IMR-90 (cell line): Measurements from ENCODE around the gene CDK14. TPM values are rescaled to one million over a fixed set of nuclear protein-coding genes. Genes with fewer than 3 reads are reported as not detected.

ENCODE experiments used
- ATAC-seq: fragments of 200-7000 bp; cut with Tn5 transposase; 2 replicates; pipeline ENCODE4 v1.9.1; 2020; ENCODE audit warnings: low read depth, mild to moderate bottlenecking, moderate library complexity
- BruUV-seq: library from RNA; stranded (reverse); fragments of 400-500 nt; replicated peaks from 2 replicates; lab custom pipeline; 2021; lab: Mats Ljungman, UMichigan
- CTCF ChIA-PET: fragments of 300-600 bp; formaldehyde crosslinking; extraction: SDS; loops from one replicate; lab custom pipeline; 2021; ENCODE audit warnings: antibody characterized with exemption; lab: Yijun Ruan, JAX
- POLR2A ChIA-PET: fragments of 300-600 bp; sonication (Branson Sonifier 250); formaldehyde crosslinking; loops from one replicate; lab custom pipeline; 2022; ENCODE audit warnings: antibody characterized with exemption; ENCODE audit not compliant: unreplicated experiment; lab: Charles Lee
- DNase-seq: peaks from one replicate; pipeline ENCODE4 v3.0.0; 2013
- H2AFZ ChIP-seq: replicated peaks from 2 replicates; pipeline ENCODE3; 2013; ENCODE audit warnings: low read length, mild to moderate bottlenecking; ENCODE audit not compliant: poor library complexity
- H2AK5ac ChIP-seq: 2 replicates; pipeline ENCODE4 v1.6.1; 2013; ENCODE audit warnings: low read depth, low read length, inconsistent platforms
- H2AK9ac ChIP-seq: replicated peaks from 2 replicates; pipeline ENCODE3; 2013; ENCODE audit warnings: mild to moderate bottlenecking, low read depth, low read length, moderate library complexity; ENCODE audit not compliant: poor library complexity
- H2BK120ac ChIP-seq: 2 replicates; pipeline ENCODE4 v1.6.1; 2013; ENCODE audit warnings: low read depth, low read length, inconsistent platforms
- H2BK15ac ChIP-seq: 3 replicates; pipeline ENCODE4 v1.6.1; 2013; ENCODE audit warnings: low read depth, low read length, inconsistent platforms
- H2BK20ac ChIP-seq: 2 replicates; pipeline ENCODE4 v1.6.1; 2013; ENCODE audit warnings: low read depth, mild to moderate bottlenecking, inconsistent platforms, low read length, moderate library complexity
- H2BK5ac ChIP-seq: 2 replicates; pipeline ENCODE4 v1.6.1; 2013; ENCODE audit warnings: mild to moderate bottlenecking, low read depth, low read length, inconsistent platforms; ENCODE audit not compliant: poor library complexity, severe bottlenecking
- H3K14ac ChIP-seq: replicated peaks from 2 replicates; pipeline ENCODE4 v1.6.1; 2013; ENCODE audit warnings: low read depth, low read length, inconsistent platforms
- H3K18ac ChIP-seq: 2 replicates; pipeline ENCODE4 v1.6.1; 2013; ENCODE audit warnings: low read depth, low read length, control low read depth
- H3K23ac ChIP-seq: 2 replicates; pipeline ENCODE4 v1.6.1; 2013; ENCODE audit warnings: low read depth, low read length, inconsistent platforms
- H3K27ac ChIP-seq: 2 replicates; pipeline ENCODE4 v1.5.1; 2013; ENCODE audit warnings: mild to moderate bottlenecking, control low read depth, low read length; ENCODE audit not compliant: insufficient read depth
- H3K27me3 ChIP-seq: 2 replicates; pipeline ENCODE4 v1.6.1; 2013; ENCODE audit warnings: low read length; ENCODE audit not compliant: control insufficient read depth, insufficient read depth
- H3K36me3 ChIP-seq: 2 replicates; pipeline ENCODE4 v1.6.1; 2013; ENCODE audit warnings: low read length, mixed read lengths; ENCODE audit not compliant: control insufficient read depth, insufficient read depth
- H3K4ac ChIP-seq: 2 replicates; pipeline ENCODE4 v1.6.1; 2013; ENCODE audit warnings: low read depth, low read length, inconsistent platforms
- H3K4me1 ChIP-seq: 2 replicates; pipeline ENCODE4 v1.6.1; 2013; ENCODE audit warnings: low read length, mixed read lengths; ENCODE audit not compliant: control insufficient read depth, insufficient read depth
- H3K4me2 ChIP-seq: 2 replicates; pipeline ENCODE4 v1.6.1; 2013; ENCODE audit warnings: low read depth, mild to moderate bottlenecking, control low read depth, low read length, moderate library complexity
- H3K4me3 ChIP-seq: 2 replicates; pipeline ENCODE4 v1.5.1; 2013; ENCODE audit warnings: low read depth, mild to moderate bottlenecking, control low read depth, low read length, moderate library complexity; ENCODE audit not compliant: insufficient read depth
- H3K56ac ChIP-seq: 2 replicates; pipeline ENCODE4 v1.6.1; 2013; ENCODE audit warnings: low read length, inconsistent platforms; ENCODE audit not compliant: insufficient read depth; ENCODE audit errors: extremely low read depth
- H3K79me1 ChIP-seq, 2 experiments: 2 replicates each; pipeline ENCODE4 v1.6.1; 2013; ENCODE audit warnings: low read length in 2 of 2, inconsistent platforms in 1 of 2, low read depth in 1 of 2
- H3K9ac ChIP-seq: 2 replicates; pipeline ENCODE4 v1.6.1; 2013; ENCODE audit warnings: low read depth, low read length, control low read depth
- H3K9me1 ChIP-seq: 2 replicates; pipeline ENCODE4 v1.6.1; 2013; ENCODE audit warnings: low read length, inconsistent platforms; ENCODE audit not compliant: insufficient read depth
- H3K9me3 ChIP-seq: 2 replicates; pipeline ENCODE4 v1.6.1; 2013; ENCODE audit warnings: low read length; ENCODE audit not compliant: control insufficient read depth, insufficient read depth
- H4K20me1 ChIP-seq: 2 replicates; pipeline ENCODE4 v1.6.1; 2013; ENCODE audit warnings: low read length, inconsistent platforms; ENCODE audit not compliant: insufficient read depth
- H4K5ac ChIP-seq: 2 replicates; pipeline ENCODE4 v1.6.1; 2013; ENCODE audit warnings: mild to moderate bottlenecking, low read depth, low read length, control low read depth
- H4K8ac ChIP-seq, 2 experiments: 2 replicates each; pipeline ENCODE4 v1.6.1; 2013; ENCODE audit warnings: low read depth in 2 of 2, low read length in 2 of 2, control low read depth in 1 of 2, inconsistent platforms in 1 of 2
- H4K91ac ChIP-seq: 2 replicates; pipeline ENCODE4 v1.6.1; 2013; ENCODE audit warnings: low read depth, low read length, inconsistent platforms; ENCODE audit not compliant: insufficient read depth
- BHLHE40 ChIP-seq: fragments of 150-350 bp; IDR thresholded peaks from 2 replicates; pipeline ENCODE4 v1.6.1; 2016; ENCODE audit warnings: mild to moderate bottlenecking, low read depth, low read length
- MAFK ChIP-seq: IDR thresholded peaks from 2 replicates; pipeline ENCODE4 v1.6.1; 2012; ENCODE audit warnings: low read depth, low read length, improper control_type of control experiment
- WGBS, 2 experiments: methylation state at CpG; one replicate each; pipeline versions ENCODE4 v1.1.5 to v1.1.7; 2013; ENCODE audit warnings: missing lambda C conversion rate in 2 of 2; ENCODE audit not compliant: insufficient read length in 1 of 2; ENCODE audit errors: extremely low coverage in 2 of 2; 5-methylcytosine and 5-hydroxymethylcytosine counted together
- dilution Hi-C: fragments of 300-500 bp; cut with HindIII; formaldehyde crosslinking; loops from one replicate; pipeline ENCODE4 v1.14.3; 2018; ENCODE audit warnings: low sequenced_read_pairs; ENCODE audit not compliant: unreplicated experiment
- in situ Hi-C: fragments of 300-500 bp; cut with MboI; formaldehyde crosslinking; loops from 3 replicates; pipeline ENCODE4 v1.14.3; 2019; ENCODE audit warnings: low sequenced_read_pairs, inconsistent platforms, mixed read lengths
- intact Hi-C: fragments of 100-400 bp; cut with micrococcal nuclease; formaldehyde crosslinking; loops from 2 replicates; pipeline ENCODE4 v1.10.0; 2022
- polyA plus RNA-seq, 3 experiments: library from polyadenylated mRNA; depleted of rRNA; stranded (reverse); fragments of >200 nt; gene quantifications; 2 replicates each; pipeline ENCODE4 v1.2.3, GENCODE V29; 2012; ENCODE audit warnings: low replicate concordance in 1 of 3
- total RNA-seq: library from RNA; depleted of rRNA; stranded (reverse); fragments of >200 nt; gene quantifications from 2 replicates; pipeline ENCODE4 v1.2.3, GENCODE V29; 2012

CDK14 gene
- total and polyA plus RNA-seq, 2 of the 4 experiments (the other 2 are of a cell fraction): 10.1 to 29.6 TPM

GRCh38 chr7:90951229-90951628 is 355.1 kb downstream of the CDK14 start:
- Histone ChIP-seq H3K9me1 (peaks cover 3% of the 10 kb centered on the region; the same call in 1 of the 2 replicates), H3K9ac (no peak overlapping the region), H2AFZ (no peak overlapping the region), H3K36me3 (no peaks in the 10 kb centered on the region; the same call in 1 of the 2 replicates), H3K9me3 (no peaks in the 10 kb centered on the region), H3K14ac (no peak overlapping the region), H4K91ac (no peak overlapping the region), H2BK120ac (no peak overlapping the region), H2AK9ac (no peak overlapping the region), H3K23ac (no peak overlapping the region), H4K8ac (no peak overlapping the region), H2BK20ac (no peak overlapping the region), H4K20me1 (no peaks in the 10 kb centered on the region), H3K4ac (no peak overlapping the region), H2BK15ac (no peak overlapping the region), H3K27me3 (no peaks in the 10 kb centered on the region), H3K56ac (no peak overlapping the region), H3K4me3 (no peak overlapping the region), H3K79me1 (no peaks in the 10 kb centered on the region), H3K18ac (no peak overlapping the region), H2BK5ac (no peak overlapping the region), H4K5ac (no peak overlapping the region), H2AK5ac (no peak overlapping the region), H3K27ac (no peak overlapping the region), H3K4me1 (no peaks in the 10 kb centered on the region), H3K4me2 (no peak overlapping the region)
- intact Hi-C loops: loop anchor here (10.0 kb wide), 1 partner anchor 356 kb away; the partner anchor contains the start of gene CDK14
- no CpG with 5 or more reads among the region's 1 CpG for WGBS, 2 experiments
- DNase-seq: no peak
- dilution Hi-C loops: no loop called here
- no peak for TF ChIP-seq BHLHE40
- TF ChIP-seq MAFK: peak; percentile 77
- ATAC-seq: no peak
- ChIA-PET POLR2A (no interaction called here), CTCF (no interaction called here)
- no TSS peak for BruUV-seq
- in situ Hi-C loops: no loop called here
